K562 (cell line): ENCODE measurements around the gene SFMBT2. TPM values are rescaled to one million over a fixed set of nuclear protein-coding genes. Genes with fewer than 3 reads are reported as not detected.

Experiments used
- ATAC-seq: fragments of 200-7000 bp; cut with Tn5 transposase; 3 replicates; pipeline ENCODE4 v1.9.1; 2020; ENCODE audit warnings: moderate library complexity
- BruUV-seq: library from RNA; stranded (reverse); fragments of 400-500 nt; replicated peaks from 2 replicates; lab custom pipeline; 2021; lab: Mats Ljungman, UMichigan
- CTCF ChIA-PET: fragments of 300-600 bp; formaldehyde crosslinking; extraction: SDS; loops from one replicate; lab custom pipeline; 2021; ENCODE audit warnings: low intra/inter-chr PET ratio; lab: Yijun Ruan, JAX
- POLR2A ChIA-PET: fragments of 300-600, 350-650 bp; sonication (Branson Sonifier 250); formaldehyde crosslinking; extraction: SDS; loops from one replicate; lab custom pipeline; 2021; ENCODE audit warnings: antibody characterized with exemption, inconsistent platforms; lab: Yijun Ruan, JAX
- DNase-seq, 4 experiments: peaks; one replicate each; pipeline versions ENCODE4 v3.0.0 to v3.0.0-alpha.2; 2011 to 2018; ENCODE audit warnings: low spot score in 3 of 4, mixed read lengths in 3 of 4; ENCODE audit errors: extremely low read depth in 1 of 4
- FAIRE-seq: peaks from 2 replicates; lab custom pipeline; 2011; peaks lifted over from hg19 to GRCh38; lab: Jason Lieb, UNC
- H2AFZ ChIP-seq: 2 replicates; pipeline ENCODE4 v1.6.0; 2011; ENCODE audit warnings: low read depth, low read length, control low read depth, inconsistent platforms
- H3K27ac ChIP-seq: fragments of 200-600 bp; 3 replicates; pipeline ENCODE4 v1.8.0; 2011; ENCODE audit warnings: low read depth, mild to moderate bottlenecking, control low read depth, inconsistent platforms, low read length, moderate library complexity, mixed read lengths; ENCODE audit errors: extremely low read depth
- H3K27me3 ChIP-seq, 2 experiments: fragments of 300-600 bp in 1 of 2; 2 replicates in 1 of 2; 3 replicates in 1 of 2; pipeline versions ENCODE4 v1.6.0 to v1.8.0; 2011; ENCODE audit warnings: inconsistent platforms in 2 of 2, low read length in 2 of 2, mild to moderate bottlenecking in 1 of 2, mixed read lengths in 1 of 2, moderate library complexity in 1 of 2; ENCODE audit not compliant: control insufficient read depth in 2 of 2, insufficient read depth in 2 of 2
- H3K36me3 ChIP-seq: fragments of 300-600 bp; 3 replicates; pipeline ENCODE4 v1.8.0; 2011; ENCODE audit warnings: mild to moderate bottlenecking, low read length, inconsistent platforms; ENCODE audit not compliant: control insufficient read depth, insufficient read depth
- H3K4me1 ChIP-seq, 2 experiments: fragments of 200-600 bp in 1 of 2; replicated peaks in 1 of 2; 2 replicates in 1 of 2; 3 replicates in 1 of 2; pipeline versions ENCODE4 v1.5.1 to v1.8.0; 2011; ENCODE audit warnings: inconsistent platforms in 2 of 2, low read length in 2 of 2, mild to moderate bottlenecking in 1 of 2, mixed read lengths in 1 of 2, moderate library complexity in 1 of 2; ENCODE audit not compliant: control insufficient read depth in 2 of 2, insufficient read depth in 2 of 2
- H3K4me2 ChIP-seq: 2 replicates; pipeline ENCODE4 v1.6.1; 2011; ENCODE audit warnings: low read length, control low read depth, inconsistent platforms, mixed read lengths; ENCODE audit not compliant: insufficient read depth
- H3K4me3 ChIP-seq: fragments of 200-600 bp; sonication (generic), shearing (Covaris generic); 2 replicates; pipeline ENCODE4 v1.5.1; 2016; ENCODE audit warnings: control low read depth, inconsistent platforms
- H3K79me2 ChIP-seq: fragments of 200-600 bp; 3 replicates; pipeline ENCODE4 v1.8.0; 2011; ENCODE audit warnings: low read length, inconsistent platforms; ENCODE audit not compliant: control insufficient read depth, insufficient read depth
- H3K9ac ChIP-seq, 2 experiments: 2 replicates each; pipeline versions ENCODE4 v1.6.0 to v1.6.1; 2011; ENCODE audit warnings: low read depth in 2 of 2, low read length in 2 of 2, control low read depth in 1 of 2, inconsistent platforms in 1 of 2, mild to moderate bottlenecking in 1 of 2, mixed read lengths in 1 of 2; ENCODE audit not compliant: insufficient read depth in 1 of 2
- H3K9me1 ChIP-seq: one replicate; pipeline ENCODE4 v1.6.0; 2011; ENCODE audit warnings: inconsistent platforms, mild to moderate bottlenecking, low read length, moderate library complexity; ENCODE audit not compliant: control insufficient read depth, insufficient read depth
- H3K9me3 ChIP-seq: replicated peaks from 2 replicates; pipeline ENCODE4 v1.5.1; 2011; ENCODE audit warnings: low read depth, low read length, inconsistent platforms; ENCODE audit not compliant: control insufficient read depth, insufficient read depth
- H4K20me1 ChIP-seq: replicated peaks from 2 replicates; pipeline ENCODE4 v1.6.1; 2011; ENCODE audit warnings: low read length, inconsistent platforms, mixed read lengths; ENCODE audit not compliant: control insufficient read depth, insufficient read depth
- BCOR ChIP-seq: fragments of 450-650 bp; IDR thresholded peaks from 2 replicates; pipeline ENCODE4 v1.6.1; 2016
- FOSL1 ChIP-seq: fragments of 200-800 bp; sonication (Bioruptor generic); conservative IDR thresholded peaks from 2 replicates; pipeline ENCODE4 v1.6.1; 2016; ENCODE audit warnings: missing genetic modification characterization, missing compliant biosample characterization
- MTA2 ChIP-seq: fragments of 450-650 bp; IDR thresholded peaks from 2 replicates; pipeline ENCODE4 v1.6.1; 2016; ENCODE audit warnings: low read depth
- RAD21 ChIP-seq, 2 experiments: fragments of 250-450 bp in 1 of 2; fragments of 450-650 bp in 1 of 2; sonication (Bioruptor Pico) in 1 of 2; formaldehyde crosslinking in 1 of 2; IDR thresholded peaks in 1 of 2; conservative IDR thresholded peaks in 1 of 2; 2 replicates each; pipeline versions ENCODE4 v1.4.0 to v1.8.0; 2020 to 2022; ENCODE audit warnings: mild to moderate bottlenecking in 2 of 2, moderate library complexity in 1 of 2
- RBM25 ChIP-seq: fragments of 200-400 bp; formaldehyde crosslinking; IDR thresholded peaks from 2 replicates; pipeline ENCODE4 v1.6.1; 2018; ENCODE audit warnings: low read length, low read depth, moderate library complexity; ENCODE audit not compliant: severe bottlenecking
- WGBS: fragments of 100-300 bp; shearing (Covaris generic); methylation state at CpG from one replicate; pipeline ENCODE4 v1.1.6; 2016; ENCODE audit warnings: low coverage, mixed read lengths; ENCODE audit not compliant: insufficient coverage; ENCODE audit errors: missing lambda C conversion rate; 5-methylcytosine and 5-hydroxymethylcytosine counted together
- in situ Hi-C: fragments of 300-500 bp; cut with MboI; formaldehyde crosslinking; loops from 4 replicates; pipeline ENCODE4 v1.15.0; 2018; ENCODE audit warnings: inconsistent platforms, mixed read lengths
- intact Hi-C: fragments of 100-400 bp; cut with micrococcal nuclease; formaldehyde crosslinking; loops from 2 replicates; pipeline ENCODE4 v1.14.2; 2022
- polyA plus RNA-seq, 8 experiments: library from polyadenylated mRNA; depleted of rRNA in 4 of 8; stranded (reverse) in 5 of 8; unstranded in 3 of 8; fragments of >200 nt; fragmentation: Nextera tagmentation in 2 of 8; fragmentation: Illumina TruSeq in 1 of 8; extraction: Ambion mirVana in 2 of 8; extraction: Trizol in 1 of 8; gene quantifications; 2 replicates each; pipeline versions ENCODE4 v1.2.1 to v1.2.3, GENCODE V29; 2011 to 2014; ENCODE audit warnings: inconsistent platforms in 1 of 8, missing spikeins in 1 of 8
- total RNA-seq, 7 experiments: library from RNA; depleted of rRNA in 6 of 7; stranded (reverse); fragments of >200 nt in 6 of 7; fragmentation: Illumina TruSeq in 2 of 7; extraction: Trizol in 2 of 7; gene quantifications; 2 replicates each; pipeline versions ENCODE4 v1.2.1 to v1.2.3, GENCODE V29; 2011 to 2021; ENCODE audit warnings: low replicate concordance in 1 of 7
- TF ChIP-seq, protein P1 (sequence below), 2 experiments: fragments of 450-650 bp; formaldehyde crosslinking in 1 of 2; IDR thresholded peaks; 2 replicates each; pipeline versions ENCODE4 v1.4.0 to v1.6.1; 2014 to 2020; ENCODE audit warnings: mild to moderate bottlenecking in 2 of 2, borderline replicate concordance in 1 of 2, low read depth in 1 of 2

The SFMBT2 gene
- total and polyA plus RNA-seq, 9 of the 15 experiments (the other 6 are each of a cell fraction or from before 2014, with no cell fraction given), result 1.2 to 13.6 (median 7.6) TPM

DNA sequence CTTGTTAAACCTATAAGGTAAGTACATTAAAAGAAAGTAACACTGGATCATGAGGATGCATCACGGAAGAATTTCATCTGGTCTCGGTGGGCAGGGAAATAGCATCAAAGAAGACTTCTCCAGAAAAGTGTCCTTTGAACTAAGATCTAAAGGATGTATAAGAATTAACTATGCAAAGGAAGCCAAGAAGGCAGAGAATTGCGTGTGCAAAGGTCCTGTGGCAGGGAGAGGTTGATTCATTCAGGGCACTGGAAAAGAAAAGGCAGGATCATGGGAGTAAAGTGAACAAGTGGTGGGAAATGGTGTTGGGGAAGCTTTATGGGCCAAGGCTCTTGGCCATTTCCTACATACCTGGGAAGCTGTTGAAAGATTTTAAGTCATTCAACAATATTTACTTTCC is 288.3 kb downstream of the SFMBT2 start:
- H4K20me1 ChIP-seq, result no peaks in the 10 kb centered on the region
- WGBS, result 50% methylated on average over 3 of the region's 3 CpGs
- no TSS peak for BruUV-seq
- TF ChIP-seq BCOR (0 out of 2 replicates have a peak, but pooled peaks have one; percentile 30), FOSL1 (no peak), RBM25 (peak; percentile 64)
- H3K9me3 ChIP-seq, result no peaks in the 10 kb centered on the region
- DNase-seq (no peak), FAIRE-seq (no peak), ATAC-seq (no peak)
- no peak overlapping the region for H3K4me3 ChIP-seq
- ChIA-PET CTCF (no interaction called here), POLR2A (no interaction called here)
- no peaks in the 10 kb centered on the region for H3K36me3 ChIP-seq
- no peak overlapping the region for H2AFZ ChIP-seq
- H3K9me1 ChIP-seq, result no peaks in the 10 kb centered on the region
- no peak overlapping the region for H3K9ac ChIP-seq
- no peak overlapping the region for H3K27ac ChIP-seq
- in situ Hi-C loops, result loop anchor here (5.0 kb wide), 1 partner anchor 285 kb away; no protein-coding TSS in a partner anchor
- intact Hi-C loops, result loop anchor here (5.0 to 10.0 kb wide), 2 partner anchors 132 to 285 kb away; no protein-coding TSS in a partner anchor
- H3K4me2 ChIP-seq, result no peak overlapping the region
- no peaks in the 10 kb centered on the region for H3K27me3 ChIP-seq
- peaks cover 0 to 13% of the 10 kb centered on the region in 2 experiments; a peak in 2 of 5 replicates for H3K4me1 ChIP-seq
- H3K79me2 ChIP-seq, result no peaks in the 10 kb centered on the region

DNA sequence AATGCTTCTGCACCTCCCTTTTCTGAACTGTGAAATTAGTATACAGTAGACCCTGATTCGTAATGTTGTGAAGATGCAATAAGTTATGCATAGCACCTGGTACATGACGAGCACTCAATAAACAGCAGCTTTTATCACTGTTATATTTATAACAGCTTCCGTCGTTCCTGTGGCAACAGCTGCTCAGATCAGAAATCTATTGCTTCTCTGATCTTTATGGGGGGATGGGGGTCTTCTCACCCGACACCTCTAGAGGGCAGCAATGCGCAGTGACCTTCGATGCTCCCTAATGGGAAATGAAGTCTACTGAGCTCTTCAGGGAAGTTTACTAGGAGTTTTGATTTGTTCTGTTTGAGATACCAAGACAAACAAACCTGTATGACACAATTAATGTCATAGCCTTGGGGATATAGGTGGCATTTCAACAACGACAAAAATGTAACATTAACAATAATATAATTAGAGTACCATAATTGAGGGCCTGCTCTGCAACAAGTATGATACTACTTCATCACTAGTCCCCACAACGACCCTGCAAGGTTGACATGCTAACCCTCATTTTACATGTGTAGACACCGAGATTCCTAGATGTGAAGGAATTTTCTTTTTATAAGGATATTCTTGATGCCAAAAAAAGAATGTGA is 289.6 kb downstream of the SFMBT2 start:
- ATAC-seq (peak; percentile 88), FAIRE-seq (peak; percentile 92), DNase-seq (peak; percentile 75 to 79 (median 76))
- no TSS peak for BruUV-seq
- Histone ChIP-seq H4K20me1 (no peaks in the 10 kb centered on the region), H3K27ac (no peak overlapping the region), H3K4me3 (no peak overlapping the region), H3K9ac (no peak overlapping the region), H3K4me2 (no peak overlapping the region), H2AFZ (no peak overlapping the region), H3K36me3 (no peaks in the 10 kb centered on the region), H3K79me2 (no peaks in the 10 kb centered on the region), H3K4me1 (peaks cover 0 to 13% of the 10 kb centered on the region in 2 experiments; a peak in 2 of 5 replicates), H3K9me1 (no peaks in the 10 kb centered on the region), H3K9me3 (no peaks in the 10 kb centered on the region), H3K27me3 (no peaks in the 10 kb centered on the region)
- WGBS, result 26% methylated on average over 10 of the region's 10 CpGs
- intact Hi-C loops (loop anchor here (1.0 to 10.0 kb wide), 3 partner anchors 134 to 286 kb away; no protein-coding TSS in a partner anchor), in situ Hi-C loops (loop anchor here (5.0 kb wide), 1 partner anchor 286 kb away; no protein-coding TSS in a partner anchor)
- POLR2A ChIA-PET, result no interaction called here
- CTCF ChIA-PET, result no interaction called here
- TF ChIP-seq, protein P1, sequence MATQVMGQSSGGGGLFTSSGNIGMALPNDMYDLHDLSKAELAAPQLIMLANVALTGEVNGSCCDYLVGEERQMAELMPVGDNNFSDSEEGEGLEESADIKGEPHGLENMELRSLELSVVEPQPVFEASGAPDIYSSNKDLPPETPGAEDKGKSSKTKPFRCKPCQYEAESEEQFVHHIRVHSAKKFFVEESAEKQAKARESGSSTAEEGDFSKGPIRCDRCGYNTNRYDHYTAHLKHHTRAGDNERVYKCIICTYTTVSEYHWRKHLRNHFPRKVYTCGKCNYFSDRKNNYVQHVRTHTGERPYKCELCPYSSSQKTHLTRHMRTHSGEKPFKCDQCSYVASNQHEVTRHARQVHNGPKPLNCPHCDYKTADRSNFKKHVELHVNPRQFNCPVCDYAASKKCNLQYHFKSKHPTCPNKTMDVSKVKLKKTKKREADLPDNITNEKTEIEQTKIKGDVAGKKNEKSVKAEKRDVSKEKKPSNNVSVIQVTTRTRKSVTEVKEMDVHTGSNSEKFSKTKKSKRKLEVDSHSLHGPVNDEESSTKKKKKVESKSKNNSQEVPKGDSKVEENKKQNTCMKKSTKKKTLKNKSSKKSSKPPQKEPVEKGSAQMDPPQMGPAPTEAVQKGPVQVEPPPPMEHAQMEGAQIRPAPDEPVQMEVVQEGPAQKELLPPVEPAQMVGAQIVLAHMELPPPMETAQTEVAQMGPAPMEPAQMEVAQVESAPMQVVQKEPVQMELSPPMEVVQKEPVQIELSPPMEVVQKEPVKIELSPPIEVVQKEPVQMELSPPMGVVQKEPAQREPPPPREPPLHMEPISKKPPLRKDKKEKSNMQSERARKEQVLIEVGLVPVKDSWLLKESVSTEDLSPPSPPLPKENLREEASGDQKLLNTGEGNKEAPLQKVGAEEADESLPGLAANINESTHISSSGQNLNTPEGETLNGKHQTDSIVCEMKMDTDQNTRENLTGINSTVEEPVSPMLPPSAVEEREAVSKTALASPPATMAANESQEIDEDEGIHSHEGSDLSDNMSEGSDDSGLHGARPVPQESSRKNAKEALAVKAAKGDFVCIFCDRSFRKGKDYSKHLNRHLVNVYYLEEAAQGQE (IDR thresholded peaks at IDR 0.05; ENCODE audit: borderline replicate concordance), result peak; percentile 37; the same call in 1 of the 2 replicates
- TF ChIP-seq, protein P1 (CRISPR knock-in tag; IDR thresholded peaks at IDR 0.05; ENCODE audit: low read depth), result no peak
- TF ChIP-seq MTA2, result no peak
- TF ChIP-seq RAD21 (CRISPR knock-in tag; conservative IDR thresholded peaks at IDR 0.05 in 1 of 2, IDR thresholded peaks at IDR 0.05 in 1 of 2), result peak; percentile 37 to 68
